Lower leg skin (tissue), 3 donors: ENCODE measurements around the gene SORCS2.

Experiments
- CTCF ChIP-seq, 3 donors: fragments of 450-650 bp; IDR thresholded peaks; one replicate each; pipeline ENCODE4 v1.5.1; 2016; ENCODE audit warnings: antibody characterized with exemption in 3 of 3, mild to moderate bottlenecking in 3 of 3, moderate library complexity in 2 of 3
- POLR2A ChIP-seq, 2 donors: fragments of 450-650 bp; IDR thresholded peaks; one replicate each; pipeline ENCODE4 v1.6.1; 2016 to 2017; ENCODE audit warnings: antibody characterized with exemption in 2 of 2, mild to moderate bottlenecking in 1 of 2, moderate library complexity in 1 of 2

GRCh38 chr4:7653510-7654369 lies 461.4 kb downstream of the SORCS2 start:
- TF ChIP-seq CTCF (IDR thresholded peaks at IDR 0.05) (no peak), POLR2A (IDR thresholded peaks at IDR 0.05) (no peak)
